ENCODE measurements around the gene GLIS2. TPM values are rescaled to one million over a fixed set of nuclear protein-coding genes. Genes with fewer than 3 reads are reported as not detected.

Gene GLIS2
- total RNA-seq, 1 experiment from 2014 or later, result 2.8 TPM

DNA sequence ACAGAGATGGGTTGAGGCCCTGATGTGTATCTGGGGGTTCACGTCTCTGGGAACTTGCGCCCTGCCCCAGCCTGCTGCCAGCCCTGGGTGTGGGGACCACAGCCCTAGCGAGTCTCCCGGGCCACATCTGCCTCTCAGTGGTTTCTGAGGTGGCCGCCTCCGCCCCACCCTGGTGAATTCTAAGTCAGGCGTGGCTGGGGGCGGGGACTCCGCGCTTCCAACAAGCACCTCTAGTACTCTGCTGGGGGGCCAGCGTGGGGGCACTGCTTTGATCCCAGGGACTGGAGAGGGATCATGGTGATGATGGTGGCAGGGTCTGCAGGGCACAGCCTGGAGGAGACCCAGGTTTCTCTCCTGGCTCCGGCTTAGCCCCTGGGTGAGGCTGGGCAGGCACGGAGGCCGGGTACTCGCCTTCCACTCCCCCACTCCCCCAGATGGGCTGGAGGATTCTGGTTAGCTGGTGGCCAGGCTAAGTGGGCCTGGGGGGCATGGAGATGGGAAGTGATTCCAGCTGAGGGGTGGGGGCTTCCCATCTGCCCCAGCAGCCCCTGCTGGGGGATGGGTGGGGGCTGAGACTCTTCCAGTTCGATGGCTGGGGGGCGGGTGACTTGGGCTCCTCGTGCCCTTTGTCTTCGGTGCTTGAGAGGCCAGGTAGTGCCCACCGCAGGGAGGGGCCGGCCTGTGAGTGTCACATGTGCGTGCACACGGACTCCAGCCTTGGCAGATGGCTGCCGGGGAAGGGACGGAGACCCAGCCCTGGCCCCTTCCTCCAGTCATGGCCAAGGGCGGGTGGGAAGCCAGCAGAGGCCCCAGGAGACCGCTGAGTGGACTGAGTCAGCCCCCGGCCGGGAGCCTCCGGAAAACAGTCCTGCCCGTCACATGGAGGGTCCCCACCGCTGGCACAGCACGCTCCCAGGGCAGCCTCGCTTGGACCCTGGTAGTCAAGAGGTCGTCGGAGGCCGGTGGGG lies 3.9 kb downstream of the GLIS2 start:
- no peak for DNase-seq (ENCODE audit: low read depth)

GRCh38 chr16:4320571-4321137 lies 4.8 kb downstream of the GLIS2 start:
- DNase-seq (ENCODE audit: low read depth), result no peak

DNA sequence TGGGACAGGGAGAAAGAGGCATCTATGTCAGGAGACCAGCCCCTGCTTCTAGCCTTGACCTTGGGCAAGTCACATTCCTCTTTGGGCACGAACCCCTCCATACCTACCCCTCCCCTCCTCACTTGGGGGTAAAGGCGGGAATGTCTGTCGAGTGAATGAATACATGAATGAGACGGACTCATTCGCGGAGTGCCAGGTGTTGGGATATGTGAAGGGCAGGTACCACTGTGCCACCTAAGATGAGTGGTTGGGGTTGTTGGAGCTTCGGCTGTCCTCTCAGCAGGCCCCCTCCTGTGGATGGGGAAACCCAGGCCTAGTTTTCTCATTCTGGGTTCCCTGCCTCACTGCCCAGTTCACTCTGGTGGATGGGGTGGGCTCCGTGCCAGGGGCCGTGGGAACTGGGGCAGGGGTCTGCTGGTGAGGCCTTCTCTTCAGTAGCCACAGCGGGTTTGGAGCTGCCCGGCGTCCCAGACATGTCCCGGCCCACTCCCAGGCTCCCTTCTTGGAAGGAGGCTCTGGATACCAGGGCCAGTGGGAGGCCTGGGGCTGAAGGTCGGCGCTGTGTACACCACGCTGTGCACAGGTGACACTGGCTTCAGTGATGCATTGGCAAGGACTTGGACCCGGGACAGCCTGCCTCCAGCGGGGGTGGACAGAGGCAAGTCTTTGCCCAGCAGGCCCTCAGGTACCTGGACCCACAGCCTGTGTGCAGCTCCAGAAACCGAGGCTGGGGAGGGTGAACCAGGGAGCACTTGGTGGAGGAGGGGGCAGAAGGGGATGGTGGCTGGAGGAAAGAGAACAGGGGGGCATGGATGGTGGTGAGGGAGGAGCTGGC lies 5.6 kb downstream of the GLIS2 start:
- no peak for DNase-seq (ENCODE audit: low read depth)

- no peak for DNase-seq (ENCODE audit: low read depth)
These were observed 6.5 kb downstream of the GLIS2 start for GRCh38 chr16:4322121-4323052.

DNA sequence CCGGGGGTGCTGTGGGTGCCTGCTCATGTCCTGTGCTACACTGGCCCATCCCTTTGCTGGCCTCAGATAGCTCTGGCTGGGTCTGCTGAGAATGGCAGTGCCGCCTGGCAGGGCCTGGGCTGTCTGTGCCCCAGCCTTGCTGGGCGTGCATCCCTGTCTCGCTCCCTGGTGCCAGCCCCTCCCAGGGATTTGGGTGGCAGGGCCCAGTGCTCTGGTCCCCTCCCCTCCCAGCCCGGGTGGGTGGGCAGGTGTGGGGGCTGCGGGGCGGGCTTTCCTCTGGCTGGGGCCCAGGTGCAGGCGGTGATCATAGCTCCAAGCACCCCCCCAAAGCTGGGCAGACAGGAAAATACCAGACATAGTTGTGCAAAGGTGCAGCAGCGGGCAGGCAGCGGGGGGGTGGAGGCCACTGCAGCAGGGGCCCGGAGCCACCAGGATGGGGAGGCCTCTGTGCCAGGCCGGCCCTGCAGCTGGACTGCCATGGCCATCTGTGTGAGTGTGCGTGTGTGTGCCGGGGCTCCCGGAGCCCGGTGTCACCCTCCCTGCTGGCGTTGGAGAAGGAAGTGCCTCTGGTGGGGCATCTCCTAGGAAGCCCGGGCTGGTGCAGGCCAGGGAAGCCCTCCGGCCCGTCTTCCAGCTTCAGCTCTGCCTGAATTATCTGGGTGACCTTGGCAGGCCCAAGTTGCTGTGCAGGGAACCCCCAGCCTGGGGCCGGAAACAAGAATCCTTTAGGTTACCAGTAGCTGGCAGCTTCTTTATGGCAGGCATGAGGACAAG lies 7.4 kb downstream of the GLIS2 start:
- no peak for DNase-seq (ENCODE audit: low read depth)

GRCh38 chr16:4323845-4324488 lies 8.1 kb downstream of the GLIS2 start:
- no peak for DNase-seq (ENCODE audit: low read depth)

GRCh38 chr16:4324492-4325252 lies 8.8 kb downstream of the GLIS2 start:
- DNase-seq (ENCODE audit: low read depth), result no peak

- no peak for DNase-seq (ENCODE audit: low read depth)
These were observed 9.4 kb downstream of the GLIS2 start for GRCh38 chr16:4325253-4325758.

DNA sequence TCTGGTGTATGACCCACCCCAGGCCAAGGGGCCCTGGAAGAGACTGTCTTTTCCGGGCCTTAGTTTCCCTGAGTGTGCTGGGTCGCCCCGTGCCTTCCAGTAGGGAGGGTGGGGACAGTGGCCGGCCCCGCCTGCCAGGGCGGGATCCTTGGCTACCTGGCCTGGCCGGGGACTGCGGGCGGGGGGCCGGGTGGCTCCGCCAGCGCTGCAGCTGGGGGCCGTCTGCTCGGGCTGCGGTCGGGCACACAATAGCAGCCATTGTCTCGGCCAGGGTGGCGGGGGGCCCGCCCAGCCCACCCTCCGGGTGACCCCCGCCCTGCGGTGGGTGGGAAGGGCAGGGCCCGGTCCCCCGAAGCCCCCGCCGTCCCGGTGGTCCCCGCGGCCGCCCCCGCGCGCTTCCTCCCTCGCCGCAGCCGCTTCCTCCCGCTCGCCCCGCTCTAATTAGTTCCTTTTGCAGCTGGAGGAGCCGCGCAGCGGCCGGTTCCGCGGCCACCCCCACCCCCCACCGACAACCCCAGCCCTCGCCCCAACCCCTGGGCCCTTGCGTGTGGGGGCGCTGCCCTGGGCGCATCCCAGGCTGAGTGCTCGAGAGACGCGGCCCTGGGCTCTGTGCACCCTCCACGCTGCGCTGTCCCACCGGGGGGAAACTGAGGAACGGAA lies 11.6 kb downstream of the GLIS2 start:
- DNase-seq (ENCODE audit: low read depth), result no peak

DNA sequence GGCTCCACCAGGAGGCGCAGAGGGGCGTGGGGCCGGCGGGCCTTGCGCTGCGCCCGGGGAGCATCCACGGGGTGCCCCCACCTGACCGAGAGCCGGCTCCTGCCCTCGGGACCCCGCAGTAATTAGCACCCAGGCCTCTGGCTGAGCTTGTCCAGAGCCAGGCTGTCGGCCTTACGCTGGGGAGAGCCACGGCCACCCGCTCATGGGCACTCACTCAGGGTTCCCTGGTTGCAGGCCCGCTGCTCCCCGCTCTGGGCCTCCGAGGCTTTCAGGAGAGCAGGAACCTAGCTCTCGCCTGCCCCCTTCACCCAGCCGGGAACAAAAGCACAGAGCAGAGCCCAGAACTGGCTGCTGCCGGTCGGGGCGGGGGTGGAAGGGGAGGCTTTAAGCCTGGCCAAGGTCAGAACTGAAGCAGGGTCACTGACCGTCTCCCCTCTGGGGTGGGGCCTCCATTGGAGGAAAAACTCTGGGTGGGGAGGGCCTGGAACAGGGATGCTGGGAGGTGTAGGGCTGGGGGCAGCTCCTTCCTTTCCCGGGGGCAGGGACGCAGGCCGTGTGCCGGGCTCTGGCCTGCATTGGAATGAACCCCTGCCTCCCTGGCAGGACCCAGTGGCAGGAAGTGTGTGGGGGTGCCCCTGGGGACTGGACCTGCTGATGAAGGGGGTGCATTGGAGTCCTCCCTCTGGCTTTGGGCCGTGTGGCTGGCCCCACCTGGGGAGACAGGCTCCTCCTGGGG lies 12.3 kb downstream of the GLIS2 start:
- no peak for DNase-seq (ENCODE audit: low read depth)

DNA sequence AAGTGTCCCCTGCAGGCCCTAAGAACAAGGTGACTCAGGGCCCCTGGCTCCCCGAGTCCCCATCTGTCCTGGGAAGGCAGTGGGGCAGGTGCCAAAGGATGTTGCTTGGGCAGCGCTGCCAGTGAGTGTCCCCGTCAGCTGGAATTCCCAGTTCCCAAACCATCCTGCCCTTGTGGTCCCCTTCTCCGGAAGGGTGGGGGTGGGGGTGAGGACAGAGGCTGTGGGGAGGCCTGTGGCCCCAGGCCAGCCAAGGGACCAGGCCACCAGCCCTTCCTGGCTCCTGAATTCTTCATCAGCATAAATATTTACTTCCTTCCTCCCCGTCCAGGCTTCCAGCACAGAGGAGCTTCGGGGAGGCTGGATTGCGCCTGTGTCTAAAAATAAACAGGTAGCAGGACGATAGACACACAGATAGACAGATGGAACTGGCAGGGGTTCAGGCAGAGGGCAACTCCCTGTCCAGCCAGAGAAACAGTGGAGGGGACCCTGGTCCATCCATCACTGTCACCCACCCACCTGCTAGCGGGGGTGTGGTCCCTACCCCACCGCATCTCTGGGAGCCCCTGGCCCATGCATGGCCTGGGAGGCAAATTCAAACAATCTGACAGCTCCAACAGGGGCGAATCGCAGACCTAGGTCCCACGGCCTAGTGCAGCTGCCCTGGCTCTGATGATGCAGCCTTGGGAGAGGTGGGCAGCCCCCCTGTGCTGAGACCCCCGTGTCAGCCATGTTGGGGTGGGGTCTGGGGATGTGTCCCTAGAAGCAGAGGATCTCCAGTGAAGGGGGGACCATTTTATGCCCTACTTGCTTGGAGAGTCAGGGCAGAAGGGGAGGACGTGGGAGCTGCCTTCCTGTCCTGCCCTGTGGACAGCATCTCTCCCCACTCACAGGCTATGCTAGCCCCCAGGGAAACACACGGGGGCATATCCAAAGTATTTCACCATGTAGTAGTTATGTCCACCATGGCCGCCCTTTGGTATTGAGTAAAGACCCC lies 13.2 kb downstream of the GLIS2 start:
- DNase-seq (ENCODE audit: low read depth), result no peak

- DNase-seq (ENCODE audit: low read depth), result peak; percentile 57
These were observed 14.5 kb downstream of the GLIS2 start for GRCh38 chr16:4330277-4330874.

GRCh38 chr16:4332083-4332482 lies 16.2 kb downstream of the GLIS2 start:
- DNase-seq (ENCODE audit: low read depth), result no peak

DNA sequence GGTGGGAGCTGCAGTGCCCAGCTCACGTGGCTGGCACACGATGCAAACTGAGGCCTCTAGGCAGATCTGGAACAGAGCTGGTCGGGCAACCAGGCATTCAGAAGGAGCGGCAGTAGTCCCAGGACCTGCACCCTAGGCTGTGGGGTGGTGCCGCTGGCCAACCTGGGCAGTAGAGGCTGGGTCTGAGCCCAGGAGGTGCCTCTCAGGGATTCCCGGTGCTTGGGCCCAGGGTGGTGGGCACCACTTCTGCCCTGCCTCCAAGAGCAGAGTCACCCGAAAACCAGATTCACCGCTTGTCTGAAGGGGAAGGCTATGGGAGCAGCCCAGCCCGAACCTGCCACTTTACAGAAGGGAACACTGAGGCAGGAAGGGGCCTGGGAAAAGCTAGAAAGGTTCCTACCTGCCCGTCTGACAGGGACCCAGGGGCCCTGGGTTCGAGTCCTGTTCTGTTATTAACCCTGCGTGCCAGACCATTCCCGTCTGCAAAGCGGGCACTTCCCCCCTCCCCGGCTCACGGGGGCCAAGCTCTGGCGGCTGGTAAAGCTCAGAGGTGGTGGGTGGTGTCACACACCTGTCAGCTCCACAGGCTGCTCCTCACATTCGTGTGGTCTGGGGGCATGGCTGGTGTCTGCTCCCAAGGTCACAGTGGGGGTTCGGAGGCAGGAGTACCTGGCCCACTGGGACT lies 16.9 kb downstream of the GLIS2 start:
- no peak for DNase-seq (ENCODE audit: low read depth)

DNA sequence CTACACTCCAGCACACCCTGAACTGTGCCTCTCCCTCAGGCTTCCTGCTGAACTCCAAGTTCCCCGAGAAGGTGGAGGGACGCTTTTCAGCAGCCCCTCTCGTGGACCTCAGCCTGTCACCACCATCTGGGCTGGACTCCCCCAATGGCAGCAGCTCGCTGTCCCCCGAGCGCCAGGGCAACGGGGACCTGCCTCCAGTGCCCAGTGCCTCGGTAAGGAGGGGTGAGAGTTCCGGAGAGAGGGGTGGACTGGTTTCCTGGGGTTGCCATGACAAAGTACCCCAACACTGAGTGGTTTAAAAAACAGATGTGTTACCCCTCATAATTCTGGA lies 17.4 kb downstream of the GLIS2 start:
- no peak for DNase-seq (ENCODE audit: low read depth)
